Lung (tissue), 12 donors: ENCODE measurements around the gene PPP4C. TPM values are rescaled to one million over a fixed set of nuclear protein-coding genes. Genes with fewer than 3 reads are reported as not detected.

Experiments
- ATAC-seq: fragments of 200-7000 bp; cut with Tn5 transposase; one replicate; pipeline ENCODE4 v1.9.1; 2020; ENCODE audit warnings: moderate number of reproducible peaks; ENCODE audit not compliant: insufficient read depth, low FRiP score
- DNase-seq, 3 donors: peaks; one replicate each; pipeline ENCODE4 v3.0.0-alpha.2; 2013 to 2017
- H3K27ac ChIP-seq, 2 donors: one replicate each; pipeline ENCODE4 v1.5.1; 2013; ENCODE audit warnings: mild to moderate bottlenecking in 2 of 2, moderate library complexity in 2 of 2, control low read depth in 1 of 2, inconsistent platforms in 1 of 2, low read depth in 1 of 2, low read length in 1 of 2
- H3K27me3 ChIP-seq, 3 donors: one replicate each; pipeline ENCODE4 v1.5.1; 2013; ENCODE audit warnings: low read length in 2 of 3; ENCODE audit not compliant: control insufficient read depth in 3 of 3, insufficient read depth in 3 of 3
- H3K36me3 ChIP-seq, 4 donors: one replicate each; pipeline ENCODE4 v1.5.1; 2013; ENCODE audit warnings: low read length in 4 of 4, mild to moderate bottlenecking in 1 of 4, moderate library complexity in 1 of 4; ENCODE audit not compliant: control insufficient read depth in 4 of 4, insufficient read depth in 4 of 4
- H3K4me1 ChIP-seq, 5 donors: one replicate each; pipeline ENCODE4 v1.5.1; 2013; ENCODE audit warnings: low read length in 5 of 5, mild to moderate bottlenecking in 2 of 5, moderate library complexity in 1 of 5; ENCODE audit not compliant: control insufficient read depth in 5 of 5, insufficient read depth in 5 of 5
- H3K4me3 ChIP-seq: one replicate; pipeline ENCODE4 v1.5.1; 2013; ENCODE audit warnings: mild to moderate bottlenecking, control low read depth, moderate library complexity
- H3K9ac ChIP-seq, 2 donors: one replicate each; pipeline ENCODE4 v1.5.1; 2013; ENCODE audit warnings: low read length in 2 of 2, control low read depth in 1 of 2; ENCODE audit not compliant: insufficient read depth in 1 of 2
- H3K9me3 ChIP-seq, 4 donors: one replicate each; pipeline ENCODE4 v1.5.1; 2013; ENCODE audit warnings: low read length in 3 of 4, mild to moderate bottlenecking in 1 of 4, moderate library complexity in 1 of 4; ENCODE audit not compliant: control insufficient read depth in 4 of 4, insufficient read depth in 3 of 4
- CTCF ChIP-seq: IDR thresholded peaks from 2 replicates; pipeline ENCODE4 v1.5.1; 2012; ENCODE audit warnings: mild to moderate bottlenecking; ENCODE audit errors: control extremely low read depth, extremely low read depth
- whole genome bisulfite sequencing, 2 donors: extraction: QIAGEN DNeasy Blood & Tissue Kit; methylation state at CpG; one replicate each; pipeline ENCODE4 v1.1.7; 2013; 5-methylcytosine and 5-hydroxymethylcytosine counted together
- polyA plus RNA-seq, 2 donors: library from polyadenylated mRNA; stranded (reverse); fragments of 200-250 nt; gene quantifications; one replicate each; pipeline ENCODE4 v1.2.1, GENCODE V29; 2013
- total RNA-seq, 2 donors: library from RNA; depleted of rRNA in 1 of 2; stranded (reverse); fragments of >200 nt in 1 of 2; gene quantifications; one replicate each; pipeline ENCODE4 v1.2.1, GENCODE V29; 2014 to 2021
- donor health status: control.
- donor health status: control.
- donor health status: Bipolar disorder and iron deficiency.
- donor health status: healthy.
- donor health status: DM: yes; HTN: yes; CAD: no.

The PPP4C gene
- total and polyA plus RNA-seq, 4 donors: 51.7 to 143 (median 102) TPM

- TF ChIP-seq CTCF: no peak
- no peak for ATAC-seq
- peaks cover 0 to 2% (median 0%) of the 10 kb centered on the region in 5 donors for H3K4me1 ChIP-seq
- H3K9ac ChIP-seq: no peak overlapping the region
- no peaks in the 10 kb centered on the region for H3K9me3 ChIP-seq
- WGBS, 2 donors: 82 to 84% methylated on average over 15 of the region's 15 CpGs
- no peak for DNase-seq
- no peak overlapping the region for H3K4me3 ChIP-seq
- H3K27me3 ChIP-seq: no peaks in the 10 kb centered on the region
- peaks cover 4 to 37% (median 17%) of the 10 kb centered on the region in 4 donors for H3K36me3 ChIP-seq
- no peak overlapping the region for H3K27ac ChIP-seq
Observed at GRCh38 chr16:30108059-30108850, 32.5 kb downstream of the PPP4C start.

GRCh38 chr16:30110661-30111060 is 34.9 kb downstream of the PPP4C start:
- Histone ChIP-seq H3K36me3 (peaks cover 0 to 37% (median 20%) of the 10 kb centered on the region in 4 donors), H3K4me3 (no peak overlapping the region), H3K9ac (no peak overlapping the region), H3K4me1 (peaks cover 0 to 3% (median 0%) of the 10 kb centered on the region in 5 donors), H3K9me3 (no peaks in the 10 kb centered on the region), H3K27ac (no peak overlapping the region), H3K27me3 (no peaks in the 10 kb centered on the region)
- ATAC-seq (no peak), DNase-seq (peak; percentile 47 to 73 (median 67))
- no peak for TF ChIP-seq CTCF
- WGBS, 2 donors: 69 to 78% methylated on average over 7 of the region's 7 CpGs

GRCh38 chr16:30112197-30113030 is 36.6 kb downstream of the PPP4C start:
- peak overlapping the region in 1 of 2 donors; percentile 0 for H3K27ac ChIP-seq
- DNase-seq (peak in 2 of 3 donors; percentile 39 to 45), ATAC-seq (peak; percentile 59)
- peaks cover 0 to 45% (median 26%) of the 10 kb centered on the region in 4 donors for H3K36me3 ChIP-seq
- peak; percentile 1 for TF ChIP-seq CTCF
- H3K9ac ChIP-seq: no peak overlapping the region
- no peaks in the 10 kb centered on the region for H3K9me3 ChIP-seq
- H3K4me3 ChIP-seq: no peak overlapping the region
- 84 to 87% methylated on average over 29 of the region's 29 CpGs for WGBS, 2 donors
- H3K27me3 ChIP-seq: no peaks in the 10 kb centered on the region
- peaks cover 0 to 3% (median 0%) of the 10 kb centered on the region in 5 donors for H3K4me1 ChIP-seq
